GM18858 (cell line): ENCODE data around the gene B3GNT2.
"Not testable (repeated sequence)": the region's sequence is repeated elsewhere in the genome, so short reads cannot be mapped to it uniquely, and the experiment has no call there.

ENCODE experiments used
- ATAC-seq: cut with Tn5 transposase; IDR thresholded peaks from one replicate; pipeline ENCODE4 v1.9.1; 2021; ENCODE audit not compliant: unreplicated experiment

Gene B3GNT2

DNA sequence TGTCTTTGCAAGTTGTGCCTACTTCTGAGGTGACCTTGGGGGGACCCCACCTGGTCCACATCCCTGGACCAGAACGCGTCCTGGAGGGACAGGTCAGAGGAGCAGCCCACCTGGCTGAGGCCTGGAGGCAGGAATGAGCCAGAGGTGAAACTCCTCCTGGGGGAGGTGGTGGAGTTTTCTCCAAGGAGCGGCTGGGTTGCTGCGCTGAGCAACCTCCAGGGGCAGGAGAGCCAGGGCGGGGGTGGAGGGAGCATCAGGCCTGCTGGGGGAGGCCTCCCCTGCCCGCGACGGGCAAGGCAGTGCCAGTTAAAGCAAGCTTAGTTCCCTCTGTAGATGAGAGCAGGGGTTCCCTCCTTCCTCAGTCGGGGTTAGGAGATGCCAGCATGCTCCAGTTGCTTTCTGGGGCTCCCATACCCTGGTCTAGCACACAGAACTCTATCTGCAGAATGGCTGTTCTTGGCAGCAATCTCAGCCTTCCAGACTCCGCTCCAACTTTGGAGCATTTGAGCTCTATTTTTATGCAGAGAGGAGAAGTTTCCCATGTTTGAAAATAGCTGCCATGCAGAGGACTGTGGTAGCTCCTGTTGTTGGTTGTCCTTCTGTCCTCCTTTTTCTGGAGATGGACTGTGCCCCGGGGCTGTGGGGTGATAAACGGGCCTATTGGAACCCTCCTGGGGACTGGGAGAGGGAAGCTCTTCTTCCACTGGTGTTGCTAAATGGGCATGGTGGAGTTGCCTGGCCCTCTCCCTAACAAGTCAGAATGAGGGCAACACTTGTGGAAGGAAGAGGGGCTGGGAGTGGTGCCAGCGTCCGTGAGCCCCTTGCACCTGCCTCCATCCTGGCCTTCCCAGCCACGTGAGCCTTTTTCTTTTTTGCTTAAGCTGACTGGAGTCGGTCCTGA lies 39.1 kb downstream of the B3GNT2 start:
- ATAC-seq = no peak

DNA sequence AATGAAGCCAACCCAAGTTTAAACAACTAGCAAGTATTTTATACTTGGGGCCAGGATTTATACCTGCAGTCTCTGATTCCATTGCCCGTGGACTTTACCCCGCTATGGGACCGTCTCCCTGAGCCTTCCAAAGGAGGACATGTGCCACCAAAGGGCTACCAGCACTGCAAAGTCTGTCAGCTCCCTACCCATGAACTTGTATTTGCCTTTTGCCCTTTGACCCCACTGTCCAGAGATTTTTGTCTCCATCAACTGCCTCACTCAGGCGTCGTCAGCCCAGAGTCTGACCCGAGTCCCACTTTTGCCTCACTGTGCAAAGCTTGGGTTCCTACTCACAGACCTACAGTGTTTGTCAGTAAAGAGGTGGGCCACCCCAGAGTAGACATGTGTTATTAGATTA lies 40.6 kb downstream of the B3GNT2 start:
- no peak for ATAC-seq

DNA sequence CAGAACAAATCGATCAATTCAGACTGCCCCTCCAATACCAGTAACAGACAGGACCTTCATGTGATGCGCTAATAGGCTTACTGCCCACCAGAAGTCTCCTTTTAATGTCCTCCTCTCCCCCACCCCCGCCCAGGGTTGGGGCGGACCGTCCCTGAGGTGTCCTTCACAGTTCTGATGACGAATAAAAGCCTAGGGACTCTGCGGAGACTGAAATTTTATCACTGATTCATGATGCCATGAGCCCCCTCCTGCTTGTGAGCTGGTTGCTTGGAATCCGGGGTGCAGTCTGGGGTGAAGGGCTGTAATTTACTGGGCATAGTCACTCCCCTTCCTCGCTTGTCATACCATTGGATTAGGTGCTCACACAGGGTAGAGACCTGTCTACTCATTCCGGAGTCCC lies 42.3 kb downstream of the B3GNT2 start:
- ATAC-seq = no peak

DNA sequence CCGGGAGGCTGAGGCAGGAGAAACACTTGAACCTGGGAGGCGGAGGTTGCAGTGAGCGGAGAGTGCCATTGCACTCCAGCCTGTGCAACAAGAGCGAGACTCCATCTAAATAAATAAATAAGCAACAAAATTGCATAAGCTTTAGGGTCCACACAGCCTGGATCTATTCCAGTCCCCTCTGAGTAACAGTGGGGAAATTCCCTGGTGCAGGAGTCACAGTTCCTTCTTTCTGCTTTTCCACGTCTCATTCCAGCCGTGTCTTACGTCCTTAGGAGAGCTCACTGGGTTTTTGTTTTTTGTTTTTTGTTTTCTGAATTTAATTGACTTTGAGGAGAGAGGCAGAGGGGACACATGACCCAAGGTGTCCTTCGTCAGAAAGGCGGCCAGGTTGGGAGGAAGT lies 44.6 kb downstream of the B3GNT2 start:
- ATAC-seq = no peak

DNA sequence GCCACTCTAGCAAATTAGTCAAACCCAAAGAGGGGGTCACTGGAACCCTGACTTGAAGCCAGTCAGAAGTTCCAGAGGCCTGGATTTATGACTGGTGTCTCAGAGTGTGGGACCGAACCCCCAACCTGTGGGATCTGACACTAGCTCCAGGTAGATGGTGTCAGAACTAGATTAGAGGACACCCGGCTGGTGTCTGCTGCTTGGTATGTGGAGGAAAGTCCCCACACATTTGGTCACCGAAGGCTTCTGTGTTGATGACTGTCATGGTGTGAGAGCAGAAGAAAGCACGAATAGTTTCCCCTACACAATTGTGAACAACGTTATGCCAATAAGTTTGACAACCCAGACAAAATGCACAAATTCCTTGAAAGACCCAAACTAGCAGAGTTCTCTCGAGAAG lies 48.1 kb downstream of the B3GNT2 start:
- no peak for ATAC-seq

DNA sequence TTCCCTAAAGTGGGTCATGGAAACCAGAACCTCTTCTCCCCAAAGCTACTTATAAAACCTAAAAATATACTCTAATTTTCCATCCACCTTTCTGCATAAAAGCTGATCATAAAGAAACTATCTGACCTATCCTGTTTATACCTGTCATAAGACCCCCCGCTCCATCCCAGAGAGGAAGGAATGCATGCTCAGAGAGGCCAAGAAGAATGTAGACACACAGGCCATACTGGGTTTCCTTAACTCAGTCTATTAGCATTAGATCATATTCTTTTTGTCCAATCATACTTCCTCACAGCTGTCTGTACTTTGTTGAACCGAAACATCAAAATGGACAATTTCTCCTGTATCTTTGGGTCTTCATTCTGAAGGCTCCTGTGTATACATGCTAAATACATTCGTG lies 52.3 kb downstream of the B3GNT2 start:
- no peak for ATAC-seq

DNA sequence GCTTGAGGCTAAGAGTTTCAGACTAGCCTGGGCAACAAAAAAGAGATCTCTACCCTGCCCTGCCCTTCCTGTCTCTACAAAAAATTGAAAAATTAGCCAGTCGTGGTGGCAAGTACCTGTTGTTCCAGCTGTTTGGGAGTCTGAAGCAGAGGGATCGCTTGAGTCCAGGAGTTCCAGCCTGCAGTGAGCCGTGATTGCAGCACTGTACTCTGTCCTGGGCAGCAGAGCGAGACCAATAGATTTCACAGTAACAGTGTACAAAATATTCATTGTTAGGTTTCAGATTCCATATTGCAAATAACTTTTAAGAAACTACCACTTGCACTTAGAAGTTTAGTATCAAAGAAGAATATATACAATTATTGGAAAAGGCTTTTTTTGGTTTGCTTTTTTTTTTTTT lies 54.3 kb downstream of the B3GNT2 start:
- no peak for ATAC-seq

DNA sequence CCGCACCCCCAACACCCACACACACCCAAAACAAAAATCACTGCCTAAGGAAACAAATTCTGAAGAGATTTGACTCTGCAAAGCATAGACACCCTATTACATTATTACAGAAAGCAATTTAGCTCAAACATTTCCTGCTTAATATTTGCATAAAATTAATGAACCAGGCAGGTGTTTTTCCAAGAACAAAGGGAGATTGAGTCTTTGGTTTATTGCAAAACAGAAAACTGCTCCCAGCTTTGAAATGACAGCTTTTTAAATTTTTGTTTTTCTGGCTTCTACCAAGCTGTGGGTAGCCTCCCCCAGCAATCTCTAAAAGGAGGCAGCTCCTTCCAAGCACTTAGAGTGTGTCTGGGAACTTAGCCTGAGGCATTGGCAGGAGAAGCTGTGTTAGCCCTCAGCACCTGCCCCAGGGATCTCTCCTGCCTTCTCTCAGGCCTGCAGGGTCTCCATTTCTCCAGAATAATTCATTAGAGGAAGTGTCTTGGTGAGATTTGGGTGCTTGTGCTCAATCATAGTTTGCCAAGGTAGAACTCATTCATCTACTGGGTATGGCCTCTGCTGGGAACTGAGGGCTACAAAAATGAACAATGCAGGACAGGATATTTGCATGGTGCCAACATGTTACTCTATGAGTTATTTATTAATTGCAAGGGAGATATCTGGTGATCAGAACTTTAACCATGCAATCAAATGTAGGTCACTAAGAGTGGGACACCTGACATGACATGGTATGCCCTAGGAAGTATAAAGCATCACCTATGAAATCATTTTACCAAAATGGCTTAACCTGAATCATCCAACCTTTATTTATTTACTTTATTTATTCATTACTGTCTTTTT lies 58.7 kb downstream of the B3GNT2 start:
- ATAC-seq = no peak

DNA sequence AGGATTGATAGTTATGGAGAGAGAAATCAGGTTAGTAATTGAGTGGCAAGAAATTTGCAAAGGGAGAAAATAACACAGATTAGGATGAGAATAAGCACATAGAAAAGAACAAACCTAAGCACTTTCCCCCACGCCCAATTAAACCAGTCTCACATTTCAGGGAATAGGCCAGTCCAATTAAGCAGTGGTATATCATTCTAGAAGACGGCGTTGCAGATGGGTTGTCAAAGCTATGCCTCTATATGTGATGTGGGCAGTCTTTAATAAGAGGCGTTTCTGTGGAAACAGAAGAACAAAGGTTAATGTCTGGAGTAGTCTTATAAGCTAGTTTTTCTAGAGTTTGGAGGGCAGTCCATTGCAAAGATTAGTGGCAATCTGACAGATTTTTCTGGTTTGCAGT lies 61.6 kb downstream of the B3GNT2 start:
- ATAC-seq = no peak

DNA sequence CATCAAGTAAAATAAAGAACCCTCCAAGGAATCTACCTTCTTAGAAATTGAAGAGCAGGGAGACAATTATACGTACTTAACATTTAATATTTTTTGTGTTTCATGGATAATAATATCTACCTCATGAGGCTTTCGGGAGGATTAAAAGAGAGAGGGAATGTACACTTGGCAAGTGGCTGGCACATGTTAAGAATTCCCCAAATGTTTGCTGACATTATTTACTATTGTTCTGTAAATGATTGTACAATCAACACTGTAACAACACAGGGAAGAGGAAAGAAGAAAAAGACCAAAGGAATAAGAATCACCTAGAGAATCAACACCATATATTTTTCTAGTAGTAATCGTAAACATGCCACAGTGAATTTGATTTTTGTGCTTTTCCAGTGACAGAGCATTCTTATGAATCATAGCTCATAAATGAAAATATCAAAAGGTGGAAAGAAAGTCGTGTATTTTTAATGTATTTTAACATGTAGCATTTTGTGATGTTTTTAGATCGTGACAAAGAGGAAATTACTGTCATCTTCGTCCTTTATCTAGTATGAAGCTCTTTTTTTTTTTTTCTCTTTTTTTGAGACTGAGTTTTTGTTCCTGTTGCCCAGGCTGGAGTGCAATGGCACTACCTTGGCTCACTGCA lies 67.3 kb downstream of the B3GNT2 start:
- ATAC-seq = no peak

DNA sequence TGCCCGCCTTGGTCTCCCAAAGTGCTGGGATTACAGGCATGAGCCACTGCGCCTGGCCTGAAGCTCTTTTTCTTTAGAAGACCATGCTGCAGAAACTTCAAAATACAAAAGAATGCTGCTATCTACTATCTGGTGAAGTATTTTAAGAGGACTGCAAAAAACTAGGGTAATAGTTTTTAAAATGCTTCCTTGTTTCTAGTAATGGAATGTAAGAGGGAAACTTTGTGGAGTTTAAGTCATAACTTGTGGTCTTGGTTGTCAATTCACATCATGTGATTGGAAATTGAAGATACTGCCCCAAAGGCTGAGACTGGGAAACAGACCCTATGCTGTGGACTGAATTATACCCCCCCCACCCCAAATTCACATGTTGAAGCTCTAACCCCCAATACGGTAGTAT lies 68.3 kb downstream of the B3GNT2 start:
- no peak for ATAC-seq

DNA sequence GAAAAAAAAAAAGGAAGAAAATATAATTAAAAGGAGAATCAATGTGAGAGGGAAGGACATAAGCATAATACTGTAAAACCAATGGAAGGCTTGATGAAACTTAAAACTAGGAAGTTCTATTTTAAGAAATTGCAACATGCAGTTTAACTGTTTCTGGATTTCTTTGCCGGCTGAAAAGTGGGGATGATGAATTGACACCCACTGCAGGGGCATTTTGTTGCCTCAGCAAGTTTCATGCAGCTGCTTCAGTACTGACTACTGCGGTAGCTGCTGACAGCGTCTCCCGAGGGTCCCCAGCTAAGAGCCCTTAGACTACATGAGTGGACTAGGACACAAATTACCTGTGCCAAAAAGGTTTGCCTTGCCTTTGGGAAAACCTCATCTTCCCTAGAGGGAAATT lies 69.2 kb downstream of the B3GNT2 start:
- no peak for ATAC-seq

DNA sequence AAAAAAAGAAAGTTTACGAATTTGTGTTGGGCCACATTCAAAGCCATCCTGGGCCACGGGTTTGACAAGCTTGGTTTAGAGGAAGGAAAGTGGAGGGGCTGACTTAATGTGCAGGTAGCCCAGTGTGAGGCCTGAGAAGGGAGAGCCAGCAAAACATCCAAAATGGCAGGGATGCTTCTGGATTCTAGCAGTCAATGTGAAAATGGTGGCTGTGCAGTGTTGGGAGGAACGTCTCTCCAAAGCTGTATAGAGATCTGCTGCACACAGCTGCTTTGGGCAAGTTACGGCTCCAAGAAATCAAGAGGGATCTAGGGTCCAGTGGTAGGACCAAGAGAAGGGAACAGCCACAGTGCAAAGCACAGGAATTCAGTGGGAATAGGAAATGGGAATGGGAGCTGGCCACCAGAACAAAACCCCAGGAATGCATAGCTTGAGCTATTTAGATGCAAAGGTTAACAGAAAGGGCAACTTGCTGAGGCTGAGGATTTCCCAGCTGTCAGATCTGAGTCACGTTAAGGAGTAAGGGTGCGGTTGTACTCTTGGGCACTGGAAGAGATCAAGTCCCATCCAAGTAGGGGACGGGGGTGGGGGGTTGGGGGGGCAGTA lies 70.6 kb downstream of the B3GNT2 start:
- ATAC-seq = no peak

DNA sequence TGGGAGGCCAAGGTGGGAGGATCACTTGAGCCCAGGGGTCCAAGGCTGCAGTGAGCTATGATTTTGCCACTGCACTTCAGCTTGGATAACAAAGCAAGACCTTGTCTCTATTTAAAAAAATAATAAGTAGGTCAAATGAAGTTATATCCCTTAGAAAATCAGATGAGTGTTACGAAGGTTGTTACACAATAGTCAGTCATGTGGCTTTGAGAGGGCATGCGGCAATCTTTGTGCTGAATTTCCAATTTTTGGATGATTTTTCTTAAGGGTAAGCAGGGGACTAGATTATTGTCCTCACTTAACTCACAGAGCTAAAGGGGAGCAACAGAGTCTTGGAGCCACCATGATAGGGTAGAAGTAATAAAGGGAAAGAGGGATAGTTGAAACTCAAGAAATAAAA lies 71.8 kb downstream of the B3GNT2 start:
- no peak for ATAC-seq

DNA sequence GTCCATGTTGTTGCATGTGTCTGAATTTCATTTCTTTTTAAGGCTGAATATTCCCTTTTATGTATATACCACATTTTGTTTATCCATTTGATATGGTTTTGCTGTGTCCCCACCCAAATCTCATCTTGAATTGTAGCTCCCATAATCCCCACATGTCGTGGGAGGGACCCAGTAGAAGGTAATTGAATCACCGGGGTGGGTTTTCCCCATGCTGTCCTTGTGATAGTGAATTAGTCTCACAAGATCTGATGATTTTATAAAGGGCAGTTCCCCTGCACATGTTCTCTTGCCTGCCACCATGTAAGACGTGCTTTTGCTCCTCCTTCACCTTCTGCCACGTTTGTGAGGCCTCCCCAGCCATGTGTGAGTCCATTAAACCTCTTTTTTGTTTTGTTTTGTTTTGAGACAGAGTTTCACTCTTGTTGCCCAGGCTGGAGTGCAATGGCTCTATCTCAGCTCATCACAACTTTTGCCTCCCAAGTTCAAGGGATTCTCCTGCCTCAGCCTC lies 72.8 kb downstream of the B3GNT2 start:
- ATAC-seq = not testable (repeated sequence)

DNA sequence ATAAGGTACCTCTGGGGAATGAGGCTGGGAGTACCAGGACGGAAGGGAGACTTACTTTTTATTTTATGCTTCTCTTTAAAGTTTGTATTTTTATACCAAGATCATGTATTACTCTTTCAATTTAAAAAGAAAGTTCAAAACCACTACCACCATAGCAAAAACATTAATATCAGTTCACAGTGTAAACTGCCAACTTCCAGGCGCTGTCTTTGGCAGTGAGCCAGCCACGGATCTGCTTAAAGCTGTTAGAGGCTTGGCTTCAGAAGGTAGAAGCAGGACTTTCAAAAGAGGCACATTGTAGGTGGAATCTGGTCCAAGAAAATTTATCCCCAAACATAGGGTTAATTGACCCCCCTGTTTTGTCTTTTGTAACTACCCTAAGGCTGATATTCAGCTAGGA lies 74.8 kb downstream of the B3GNT2 start:
- ATAC-seq = no peak
